B cell (primary cell): ENCODE measurements around the gene S100A14.

Source experiments
- EZH2 ChIP-seq: IDR thresholded peaks from 2 replicates; pipeline ENCODE4 v1.6.1; 2012; ENCODE audit warnings: borderline replicate concordance, low read depth, mild to moderate bottlenecking, moderate library complexity, low read length; ENCODE audit not compliant: insufficient read depth, poor library complexity, severe bottlenecking
- TF ChIP-seq, protein P1 (sequence below): fragments of 200-600 bp; IDR thresholded peaks from one replicate; pipeline ENCODE4 v1.8.0; 2022; ENCODE audit warnings: antibody characterized with exemption, mild to moderate bottlenecking

DNA sequence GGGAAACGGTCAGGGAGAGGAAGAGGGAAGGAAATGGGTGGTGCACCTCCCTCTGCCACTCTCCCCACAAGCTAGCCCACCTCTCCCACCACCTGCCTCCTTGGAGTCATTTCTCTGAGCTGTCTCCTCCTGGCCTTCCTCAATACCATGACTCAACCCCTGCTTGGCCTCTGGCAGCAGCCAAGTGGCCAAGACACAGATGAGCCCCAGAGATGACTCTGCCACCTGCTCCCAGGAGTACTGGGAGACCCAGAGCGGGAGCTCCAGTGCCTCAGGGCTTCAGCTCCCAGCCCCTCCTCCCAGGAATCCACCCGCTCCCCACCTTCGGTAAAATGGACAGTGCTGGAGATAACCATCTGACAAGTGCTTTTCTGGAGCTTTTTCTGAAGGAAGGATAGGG lies 5.8 kb downstream of the S100A14 start:
- TF ChIP-seq, protein P1, sequence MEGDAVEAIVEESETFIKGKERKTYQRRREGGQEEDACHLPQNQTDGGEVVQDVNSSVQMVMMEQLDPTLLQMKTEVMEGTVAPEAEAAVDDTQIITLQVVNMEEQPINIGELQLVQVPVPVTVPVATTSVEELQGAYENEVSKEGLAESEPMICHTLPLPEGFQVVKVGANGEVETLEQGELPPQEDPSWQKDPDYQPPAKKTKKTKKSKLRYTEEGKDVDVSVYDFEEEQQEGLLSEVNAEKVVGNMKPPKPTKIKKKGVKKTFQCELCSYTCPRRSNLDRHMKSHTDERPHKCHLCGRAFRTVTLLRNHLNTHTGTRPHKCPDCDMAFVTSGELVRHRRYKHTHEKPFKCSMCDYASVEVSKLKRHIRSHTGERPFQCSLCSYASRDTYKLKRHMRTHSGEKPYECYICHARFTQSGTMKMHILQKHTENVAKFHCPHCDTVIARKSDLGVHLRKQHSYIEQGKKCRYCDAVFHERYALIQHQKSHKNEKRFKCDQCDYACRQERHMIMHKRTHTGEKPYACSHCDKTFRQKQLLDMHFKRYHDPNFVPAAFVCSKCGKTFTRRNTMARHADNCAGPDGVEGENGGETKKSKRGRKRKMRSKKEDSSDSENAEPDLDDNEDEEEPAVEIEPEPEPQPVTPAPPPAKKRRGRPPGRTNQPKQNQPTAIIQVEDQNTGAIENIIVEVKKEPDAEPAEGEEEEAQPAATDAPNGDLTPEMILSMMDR = no peak
- no peak for TF ChIP-seq EZH2
